ENCODE results near the gene RGMA. TPM values are rescaled to one million over a fixed set of nuclear protein-coding genes. Genes with fewer than 3 reads are reported as not detected.

RGMA gene
- total RNA-seq, 4 donors from 2014 or later: 99.0 to 307 (median 112) TPM

GRCh38 chr15:93110502-93111040, 21.6 kb upstream of the RGMA start:
- ATAC-seq: no peak
- TF ChIP-seq CTCF (IDR thresholded peaks at IDR 0.05) (no peak), POLR2AphosphoS5 (IDR thresholded peaks at IDR 0.05) (no peak), EP300 (IDR thresholded peaks at IDR 0.05) (no peak)
- WGBS, 2 donors (ENCODE audit: low coverage in 1 of 2): 82 to 91% methylated on average over 2 to 5 of the region's 5 CpGs
- H3K27ac ChIP-seq: no peak overlapping the region
- H3K36me3 ChIP-seq: no peaks in the 10 kb centered on the region
- no peaks in the 10 kb centered on the region for H3K9me3 ChIP-seq
- H3K4me3 ChIP-seq: no peak overlapping the region
- H3K27me3 ChIP-seq: peaks cover 8% of the 10 kb centered on the region
- H3K4me1 ChIP-seq: no peaks in the 10 kb centered on the region

DNA sequence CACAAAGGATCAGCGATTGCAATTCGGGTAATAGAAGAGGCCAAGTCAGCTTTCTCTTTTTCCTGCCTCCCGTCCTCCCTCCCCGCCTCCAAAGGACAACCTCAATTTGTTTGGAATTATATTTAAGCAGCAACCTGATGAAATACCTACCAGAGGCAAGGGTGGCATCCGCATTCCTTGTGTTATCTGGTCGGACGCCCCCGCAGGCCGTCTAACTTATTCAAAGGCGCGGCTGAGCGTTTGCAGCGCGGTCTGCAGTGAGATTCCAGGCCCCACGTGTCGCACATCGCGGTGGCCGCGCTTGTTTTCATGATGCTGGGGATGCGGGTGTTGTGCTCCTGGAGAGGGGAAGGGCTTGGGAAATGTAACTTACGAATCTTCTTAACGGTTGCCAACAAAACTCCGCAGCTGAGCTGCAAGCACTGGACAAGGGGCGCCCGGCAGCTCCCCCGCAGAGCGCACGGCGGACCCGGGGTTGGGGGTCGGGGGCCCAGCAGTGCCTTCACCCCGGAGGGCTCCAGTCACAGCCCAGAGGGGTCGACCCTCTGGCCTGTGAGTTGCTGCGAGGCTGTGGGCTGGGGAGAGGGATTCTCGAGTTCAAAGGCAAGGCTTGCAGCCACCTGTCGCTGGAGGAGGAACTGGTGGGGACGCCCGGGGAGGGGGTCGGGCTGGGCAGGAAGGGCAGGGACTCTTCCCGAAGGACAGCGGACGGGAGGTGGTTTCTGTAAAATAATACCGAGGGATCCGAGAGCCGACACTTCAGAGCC, 20.5 kb upstream of the RGMA start:
- no peaks in the 10 kb centered on the region for H3K9me3 ChIP-seq
- no peaks in the 10 kb centered on the region for H3K4me1 ChIP-seq
- no peak overlapping the region for H3K27ac ChIP-seq
- H3K27me3 ChIP-seq: peaks cover 8% of the 10 kb centered on the region
- 56 to 68% methylated on average over 9 to 10 of the region's 46 CpGs for WGBS, 2 donors (ENCODE audit: low coverage in 1 of 2)
- TF ChIP-seq POLR2A (IDR thresholded peaks at IDR 0.05): no peak
- no peak for TF ChIP-seq POLR2AphosphoS5 (IDR thresholded peaks at IDR 0.05)
- TF ChIP-seq EP300 (IDR thresholded peaks at IDR 0.05): no peak
- no peak for TF ChIP-seq CTCF (IDR thresholded peaks at IDR 0.05)
- no peak overlapping the region for H3K4me3 ChIP-seq
- ATAC-seq: no peak
- H3K36me3 ChIP-seq: no peaks in the 10 kb centered on the region

DNA sequence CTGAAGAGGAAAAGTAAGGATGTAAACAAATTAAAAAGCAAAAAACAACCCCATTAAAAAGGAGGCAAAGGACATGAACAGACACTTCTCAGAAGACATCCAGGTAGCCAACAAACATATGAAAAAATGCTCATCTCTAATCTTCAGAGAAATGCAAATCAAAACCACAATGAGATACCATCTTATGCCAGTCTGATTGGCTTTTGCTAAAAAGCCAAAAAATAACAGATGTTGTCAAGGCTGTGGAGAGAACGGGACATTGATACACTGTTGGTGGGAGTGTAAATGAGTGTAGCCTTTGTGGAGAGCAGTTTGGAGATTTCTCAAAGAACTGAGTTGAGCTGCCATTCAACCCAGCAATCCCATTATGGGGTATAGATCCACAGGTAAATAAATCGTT, 18.6 kb upstream of the RGMA start:
- H3K4me3 ChIP-seq: no peak overlapping the region
- WGBS, 2 donors (ENCODE audit: low coverage in 1 of 2): 96 to 100% methylated on average over 1 to 2 of the region's 2 CpGs
- TF ChIP-seq POLR2AphosphoS5 (IDR thresholded peaks at IDR 0.05): no peak
- no peak for TF ChIP-seq EP300 (IDR thresholded peaks at IDR 0.05)
- no peak for TF ChIP-seq POLR2A (IDR thresholded peaks at IDR 0.05)
- TF ChIP-seq CTCF (IDR thresholded peaks at IDR 0.05): no peak
- H3K27me3 ChIP-seq: peaks cover 8% of the 10 kb centered on the region
- no peak overlapping the region for H3K27ac ChIP-seq
- H3K9me3 ChIP-seq: peaks cover 0 to 11% (median 0%) of the 10 kb centered on the region in 3 donors
- ATAC-seq: no peak
- no peaks in the 10 kb centered on the region for H3K36me3 ChIP-seq
- H3K4me1 ChIP-seq: no peaks in the 10 kb centered on the region

DNA sequence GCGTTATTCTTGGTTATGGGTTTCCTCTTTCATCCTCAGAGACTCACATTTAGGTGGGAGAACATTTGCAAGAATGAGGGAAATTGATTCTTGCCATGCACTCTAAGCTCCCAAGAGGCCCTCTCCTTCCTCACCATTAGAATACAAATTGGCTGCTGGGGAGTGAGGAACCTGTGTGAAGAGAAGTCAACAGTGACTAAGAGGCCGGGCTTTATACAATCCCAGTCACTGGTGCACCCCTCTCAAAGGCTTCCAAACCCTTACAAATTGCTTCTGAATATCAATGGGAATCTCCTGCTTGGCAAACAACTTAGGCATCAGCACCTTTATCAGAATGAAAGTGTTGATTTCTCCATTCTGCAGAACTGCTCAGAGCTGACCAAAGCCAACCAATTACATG, 16.5 kb upstream of the RGMA start:
- WGBS, 2 donors (ENCODE audit: low coverage in 1 of 2): 90 to 100% methylated on average over 1 to 2 of the region's 2 CpGs
- no peak for ATAC-seq

More for the DNA sequence above, 16.5 kb upstream of the RGMA start:
- Histone ChIP-seq H3K9me3 (peaks cover 0 to 16% (median 0%) of the 10 kb centered on the region in 3 donors), H3K4me1 (no peaks in the 10 kb centered on the region), H3K27ac (no peak overlapping the region), H3K27me3 (peaks cover 8% of the 10 kb centered on the region), H3K4me3 (no peak overlapping the region), H3K36me3 (no peaks in the 10 kb centered on the region)
- TF ChIP-seq POLR2AphosphoS5 (IDR thresholded peaks at IDR 0.05) (no peak), POLR2A (IDR thresholded peaks at IDR 0.05) (no peak), EP300 (IDR thresholded peaks at IDR 0.05) (no peak), CTCF (IDR thresholded peaks at IDR 0.05) (no peak)
